Measurements from ENCODE around the gene MBTPS1. TPM values are rescaled to one million over a fixed set of nuclear protein-coding genes. Genes with fewer than 3 reads are reported as not detected.

MBTPS1 gene
- total RNA-seq, 1 donor from 2014 or later: 85.9 TPM

DNA sequence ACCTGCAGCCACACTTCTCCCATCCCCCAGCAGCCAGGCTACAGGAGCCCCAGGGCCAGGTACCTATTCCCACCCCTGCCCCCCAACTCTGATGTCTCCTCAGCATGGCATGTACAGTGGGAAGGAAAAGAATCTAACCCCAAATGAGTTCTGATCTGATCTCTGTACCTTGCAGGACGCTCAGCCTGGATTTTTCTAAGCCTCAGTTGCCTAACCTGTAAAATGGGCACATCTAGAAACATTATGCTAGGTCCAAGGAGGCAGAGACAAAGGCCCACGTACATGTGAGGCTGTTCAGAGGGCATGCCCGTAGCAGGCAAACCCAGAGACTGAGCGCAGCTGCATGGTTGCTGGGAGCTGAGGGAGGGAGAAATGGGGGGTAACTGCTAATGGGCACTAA lies 109.2 kb downstream of the MBTPS1 start:
- H3K27ac Mint-ChIP-seq (ENCODE audit: unreplicated experiment): no peak overlapping the region
- Histone ChIP-seq H3K79me2 (ENCODE audit: insufficient read depth, low read length) (no peaks in the 10 kb centered on the region), H3K27ac (ENCODE audit: low read depth, low read length) (no peak overlapping the region), H4K20me1 (ENCODE audit: insufficient read depth, low read length) (no peaks in the 10 kb centered on the region), H3K36me3 (ENCODE audit: insufficient read depth, low read length) (no peaks in the 10 kb centered on the region), H3K27me3 (ENCODE audit: insufficient read depth, low read length) (peaks cover 17% of the 10 kb centered on the region), H3K4me1 (ENCODE audit: insufficient read depth, low read length) (no peaks in the 10 kb centered on the region), H3K4me2 (ENCODE audit: low read length) (no peak overlapping the region), H3K4me3 (ENCODE audit: insufficient read depth, low read depth, low read length) (no peak overlapping the region), H3K9ac (ENCODE audit: low read length) (no peak overlapping the region), H3K9me3 (ENCODE audit: insufficient read depth, low read depth, low read length) (no peaks in the 10 kb centered on the region), H2AFZ (ENCODE audit: low read depth, low read length) (no peak overlapping the region)
- FAIRE-seq: no peak
- TF ChIP-seq, protein P1, sequence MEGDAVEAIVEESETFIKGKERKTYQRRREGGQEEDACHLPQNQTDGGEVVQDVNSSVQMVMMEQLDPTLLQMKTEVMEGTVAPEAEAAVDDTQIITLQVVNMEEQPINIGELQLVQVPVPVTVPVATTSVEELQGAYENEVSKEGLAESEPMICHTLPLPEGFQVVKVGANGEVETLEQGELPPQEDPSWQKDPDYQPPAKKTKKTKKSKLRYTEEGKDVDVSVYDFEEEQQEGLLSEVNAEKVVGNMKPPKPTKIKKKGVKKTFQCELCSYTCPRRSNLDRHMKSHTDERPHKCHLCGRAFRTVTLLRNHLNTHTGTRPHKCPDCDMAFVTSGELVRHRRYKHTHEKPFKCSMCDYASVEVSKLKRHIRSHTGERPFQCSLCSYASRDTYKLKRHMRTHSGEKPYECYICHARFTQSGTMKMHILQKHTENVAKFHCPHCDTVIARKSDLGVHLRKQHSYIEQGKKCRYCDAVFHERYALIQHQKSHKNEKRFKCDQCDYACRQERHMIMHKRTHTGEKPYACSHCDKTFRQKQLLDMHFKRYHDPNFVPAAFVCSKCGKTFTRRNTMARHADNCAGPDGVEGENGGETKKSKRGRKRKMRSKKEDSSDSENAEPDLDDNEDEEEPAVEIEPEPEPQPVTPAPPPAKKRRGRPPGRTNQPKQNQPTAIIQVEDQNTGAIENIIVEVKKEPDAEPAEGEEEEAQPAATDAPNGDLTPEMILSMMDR (IDR thresholded peaks at IDR 0.05; ENCODE audit: insufficient read depth, low read depth, low read length): no peak
- TF ChIP-seq EZH2 (IDR thresholded peaks at IDR 0.05; ENCODE audit: insufficient read depth, low read length): no peak
- no peak for DNase-seq (ENCODE audit: low read depth)
- peaks cover 55% of the 10 kb centered on the region for H3K27me3 Mint-ChIP-seq (ENCODE audit: low read depth, unreplicated experiment)
- peaks cover 4% of the 10 kb centered on the region for H3K36me3 Mint-ChIP-seq (ENCODE audit: low read depth, unreplicated experiment)
- peaks cover 3% of the 10 kb centered on the region for H3K9me3 Mint-ChIP-seq (ENCODE audit: unreplicated experiment)
- H3K4me1 Mint-ChIP-seq (ENCODE audit: low read depth, unreplicated experiment): no peaks in the 10 kb centered on the region
- H3K4me3 Mint-ChIP-seq (ENCODE audit: unreplicated experiment): no peak overlapping the region

DNA sequence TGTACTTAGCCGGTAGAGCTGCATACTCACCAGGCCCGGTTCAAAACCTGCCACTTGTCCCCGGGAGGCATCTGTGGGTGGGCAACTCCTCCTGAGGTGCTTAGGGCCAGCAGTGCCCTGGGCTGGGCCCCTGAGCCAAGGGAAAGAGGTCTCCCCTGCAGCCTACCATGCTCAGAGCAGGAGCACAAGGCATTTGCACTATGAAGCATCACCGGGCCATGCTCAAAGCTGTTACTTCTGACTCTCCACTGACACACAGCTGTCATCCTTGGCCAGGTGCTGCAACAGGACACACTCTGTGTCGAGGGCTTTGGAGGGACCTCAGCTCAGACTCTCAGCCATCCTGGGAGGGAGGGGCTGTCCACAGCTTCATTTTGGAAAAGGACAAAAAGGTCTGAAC lies 111.4 kb downstream of the MBTPS1 start:
- no peaks in the 10 kb centered on the region for H4K20me1 ChIP-seq (ENCODE audit: insufficient read depth, low read length)
- H3K9me3 ChIP-seq (ENCODE audit: insufficient read depth, low read depth, low read length): no peaks in the 10 kb centered on the region
- no peak overlapping the region for H2AFZ ChIP-seq (ENCODE audit: low read depth, low read length)
- no peak overlapping the region for H3K4me3 ChIP-seq (ENCODE audit: insufficient read depth, low read depth, low read length)
- FAIRE-seq (no peak), DNase-seq (ENCODE audit: low read depth) (no peak)
- peaks cover 17% of the 10 kb centered on the region for H3K27me3 ChIP-seq (ENCODE audit: insufficient read depth, low read length)
- no peaks in the 10 kb centered on the region for H3K36me3 ChIP-seq (ENCODE audit: insufficient read depth, low read length)
- no peaks in the 10 kb centered on the region for H3K79me2 ChIP-seq (ENCODE audit: insufficient read depth, low read length)
- H3K36me3 Mint-ChIP-seq (ENCODE audit: low read depth, unreplicated experiment): peaks cover 1% of the 10 kb centered on the region
- H3K4me3 Mint-ChIP-seq (ENCODE audit: unreplicated experiment): no peak overlapping the region
- no peak overlapping the region for H3K27ac ChIP-seq (ENCODE audit: low read depth, low read length)
- no peaks in the 10 kb centered on the region for H3K4me1 Mint-ChIP-seq (ENCODE audit: low read depth, unreplicated experiment)
- no peak overlapping the region for H3K9ac ChIP-seq (ENCODE audit: low read length)
- H3K9me3 Mint-ChIP-seq (ENCODE audit: unreplicated experiment): peaks cover 3% of the 10 kb centered on the region
- peaks cover 44% of the 10 kb centered on the region for H3K27me3 Mint-ChIP-seq (ENCODE audit: low read depth, unreplicated experiment)
- no peaks in the 10 kb centered on the region for H3K4me1 ChIP-seq (ENCODE audit: insufficient read depth, low read length)
- TF ChIP-seq, protein P1 (IDR thresholded peaks at IDR 0.05; ENCODE audit: insufficient read depth, low read depth, low read length): no peak
- TF ChIP-seq EZH2 (IDR thresholded peaks at IDR 0.05; ENCODE audit: insufficient read depth, low read length): no peak
- H3K4me2 ChIP-seq (ENCODE audit: low read length): no peak overlapping the region
- H3K27ac Mint-ChIP-seq (ENCODE audit: unreplicated experiment): no peak overlapping the region

DNA sequence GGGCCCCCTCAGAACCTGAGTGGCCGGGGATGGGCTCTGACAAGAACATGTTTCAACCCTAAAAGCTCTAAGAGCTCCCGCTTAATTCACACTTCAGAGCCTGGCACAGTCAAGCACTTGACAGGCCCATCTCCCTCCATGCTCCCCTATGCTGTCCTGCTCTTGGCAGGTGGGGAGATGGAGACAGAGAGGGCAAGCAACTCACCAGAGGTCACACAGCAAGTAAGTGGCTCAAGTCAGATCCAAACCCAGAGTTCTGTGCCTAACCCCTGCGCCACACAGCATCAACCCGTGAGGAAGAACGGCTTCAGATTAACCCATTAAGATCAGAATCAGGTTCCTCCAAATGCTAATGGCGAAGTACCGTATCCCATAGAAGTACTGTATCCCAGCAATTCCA lies 112.3 kb downstream of the MBTPS1 start:
- no peaks in the 10 kb centered on the region for H4K20me1 ChIP-seq (ENCODE audit: insufficient read depth, low read length)
- no peaks in the 10 kb centered on the region for H3K79me2 ChIP-seq (ENCODE audit: insufficient read depth, low read length)
- peaks cover 3% of the 10 kb centered on the region for H3K9me3 Mint-ChIP-seq (ENCODE audit: unreplicated experiment)
- H2AFZ ChIP-seq (ENCODE audit: low read depth, low read length): no peak overlapping the region
- H3K36me3 Mint-ChIP-seq (ENCODE audit: low read depth, unreplicated experiment): peaks cover 1% of the 10 kb centered on the region
- no peak overlapping the region for H3K4me3 ChIP-seq (ENCODE audit: insufficient read depth, low read depth, low read length)
- H3K4me1 ChIP-seq (ENCODE audit: insufficient read depth, low read length): no peaks in the 10 kb centered on the region
- peaks cover 45% of the 10 kb centered on the region for H3K27me3 Mint-ChIP-seq (ENCODE audit: low read depth, unreplicated experiment)
- no peak overlapping the region for H3K9ac ChIP-seq (ENCODE audit: low read length)
- no peaks in the 10 kb centered on the region for H3K9me3 ChIP-seq (ENCODE audit: insufficient read depth, low read depth, low read length)
- H3K4me1 Mint-ChIP-seq (ENCODE audit: low read depth, unreplicated experiment): no peaks in the 10 kb centered on the region
- peaks cover 17% of the 10 kb centered on the region for H3K27me3 ChIP-seq (ENCODE audit: insufficient read depth, low read length)
- H3K27ac ChIP-seq (ENCODE audit: low read depth, low read length): no peak overlapping the region
- no peak overlapping the region for H3K4me2 ChIP-seq (ENCODE audit: low read length)
- no peak overlapping the region for H3K27ac Mint-ChIP-seq (ENCODE audit: unreplicated experiment)
- no peak for FAIRE-seq
- no peak for DNase-seq (ENCODE audit: low read depth)
- H3K36me3 ChIP-seq (ENCODE audit: insufficient read depth, low read length): no peaks in the 10 kb centered on the region
- TF ChIP-seq, protein P1 (IDR thresholded peaks at IDR 0.05; ENCODE audit: insufficient read depth, low read depth, low read length): no peak
- no peak for TF ChIP-seq EZH2 (IDR thresholded peaks at IDR 0.05; ENCODE audit: insufficient read depth, low read length)
- no peak overlapping the region for H3K4me3 Mint-ChIP-seq (ENCODE audit: unreplicated experiment)

Other genes with a start within 250 kb of the MBTPS1 start
- 2.7 and 2.8 TPM in 2 replicates for gene MLYCD, start 217.8 kb downstream of the MBTPS1 start, total RNA-seq
- 0.60 and 0.79 TPM in 2 replicates for gene OSGIN1, start 163.7 kb downstream of the MBTPS1 start, total RNA-seq
- 0.32 and 1.1 TPM in 2 replicates for gene NECAB2, start 148.7 kb downstream of the MBTPS1 start, total RNA-seq
- gene SLC38A8, start 74.1 kb downstream of the MBTPS1 start, total RNA-seq: not detected in 2 replicates
- gene HSDL1, start 28.2 kb upstream of the MBTPS1 start, total RNA-seq: 26.5 and 29.2 TPM in 2 replicates
- gene DNAAF1, start 28.4 kb upstream of the MBTPS1 start, total RNA-seq: 0.30 and 0.38 TPM in 2 replicates
- 30.4 and 34.1 TPM in 2 replicates for gene TAF1C, start 70.1 kb upstream of the MBTPS1 start, total RNA-seq
- not detected in 2 replicates for gene ADAD2, start 74.2 kb upstream of the MBTPS1 start, total RNA-seq
- gene KCNG4, start 123.1 kb upstream of the MBTPS1 start, total RNA-seq: not detected in 2 replicates
- 0.34 TPM in 1 of 2 replicates, not detected in the other for gene WFDC1, start 177.9 kb upstream of the MBTPS1 start, total RNA-seq